ENCODE measurements around the gene CDH5. TPM values are rescaled to one million over a fixed set of nuclear protein-coding genes. Genes with fewer than 3 reads are reported as not detected.

CDH5 gene
- total and polyA plus RNA-seq, 2 of the 8 experiments (the other 6 are each of a cell fraction or from before 2014, with no cell fraction given), result 0.32 TPM

DNA sequence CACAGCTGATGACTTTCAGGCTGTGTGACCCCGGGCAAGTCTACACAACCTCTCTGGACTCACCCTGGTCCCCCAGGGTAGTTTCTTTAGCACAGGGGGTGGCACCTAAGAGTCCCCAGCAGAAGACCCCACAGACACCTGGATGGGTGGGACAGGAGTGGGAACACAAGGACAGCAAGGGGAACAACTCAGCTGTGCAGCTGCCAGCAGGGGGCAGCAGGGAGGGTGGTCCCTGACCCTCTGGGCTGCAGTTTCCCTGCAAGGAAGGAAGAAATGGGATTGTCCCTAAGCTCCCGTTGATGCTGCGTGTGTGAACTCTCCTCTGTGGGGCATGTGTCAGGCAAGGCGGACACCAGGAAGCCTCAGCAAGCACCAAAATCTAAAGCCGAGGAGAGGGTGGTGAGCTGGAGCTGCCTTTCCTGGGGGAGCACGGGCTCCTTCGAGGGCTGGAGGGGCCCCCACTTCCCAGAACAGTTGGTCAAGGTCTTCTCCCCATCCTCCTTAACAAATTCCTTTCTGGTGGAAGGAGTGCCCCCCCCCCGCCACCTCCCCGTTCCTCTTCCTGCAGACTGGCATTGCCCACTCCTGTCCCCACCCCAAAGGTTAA lies 24.1 kb upstream of the CDH5 start:
- Histone ChIP-seq H2BK5ac (ENCODE audit: low read depth, low read length) (no peak overlapping the region), H3K4me3 (ENCODE audit: extremely low read depth in 1 of 4, insufficient read depth in 2 of 4, low read depth in 3 of 4, low read length in 4 of 4) (no peak overlapping the region), H3K36me3 (ENCODE audit: control insufficient read depth in 2 of 4, insufficient read depth in 4 of 4, low read length in 3 of 4) (no peaks in the 10 kb centered on the region), H3K14ac (ENCODE audit: insufficient read length) (no peak overlapping the region), H3K18ac (ENCODE audit: extremely low read depth, low read length) (no peak overlapping the region), H3K23me2 (ENCODE audit: low read depth, low read length) (no peaks in the 10 kb centered on the region), H4K8ac (ENCODE audit: extremely low read depth, insufficient read depth, low read length) (no peak overlapping the region), H3K27me3 (replicated peaks in 1 of 4; ENCODE audit: control insufficient read depth in 3 of 4, extremely low read depth in 1 of 4, insufficient read depth in 3 of 4, low read length in 3 of 4) (no peaks in the 10 kb centered on the region), H4K20me1 (replicated peaks in 1 of 2; ENCODE audit: control insufficient read depth in 1 of 2, insufficient read depth in 2 of 2, low read length in 2 of 2) (no peaks in the 10 kb centered on the region), H3K56ac (replicated peaks; ENCODE audit: insufficient read length, low read depth, low read length) (no peak overlapping the region), H3K9ac (replicated peaks in 1 of 4; ENCODE audit: extremely low read depth in 1 of 4, low read depth in 3 of 4, low read length in 3 of 4) (no peak overlapping the region), H3K9me3 (ENCODE audit: insufficient read depth in 2 of 2, low read depth in 1 of 2, low read length in 1 of 2) (peaks cover 8% of the 10 kb centered on the region in 2 experiments), H3K4me1 (replicated peaks in 1 of 4; ENCODE audit: control insufficient read depth in 3 of 4, insufficient read depth in 4 of 4, low read length in 3 of 4) (peaks cover 0 to 6% (median under 1%) of the 10 kb centered on the region in 4 experiments; a peak in 2 of 7 replicates), H4K5ac (ENCODE audit: insufficient read length, low read depth, low read length) (no peak overlapping the region), H3K4me2 (ENCODE audit: insufficient read depth in 1 of 2, low read depth in 2 of 2, low read length in 2 of 2) (no peak overlapping the region), H3K23ac (ENCODE audit: insufficient read length) (no peak overlapping the region), H3K79me1 (ENCODE audit: low read depth, low read length) (no peaks in the 10 kb centered on the region), H3K79me2 (ENCODE audit: control insufficient read depth in 1 of 2, insufficient read depth in 2 of 2, low read length in 2 of 2) (no peaks in the 10 kb centered on the region), H2AK5ac (ENCODE audit: low read depth, low read length) (no peak overlapping the region), H3K4ac (replicated peaks; ENCODE audit: insufficient read length, low read depth, low read length) (no peak overlapping the region), H2AFZ (ENCODE audit: low read length) (no peak overlapping the region), H4K91ac (replicated peaks; ENCODE audit: insufficient read length, low read length) (no peak overlapping the region), H3K27ac (ENCODE audit: low read depth, low read length) (no peak overlapping the region), H2BK120ac (replicated peaks; ENCODE audit: low read depth, low read length) (no peak overlapping the region), H2BK20ac (ENCODE audit: low read length) (no peak overlapping the region), H2BK15ac (ENCODE audit: low read length) (no peak overlapping the region), H2BK12ac (ENCODE audit: low read depth, low read length) (no peak overlapping the region)
- no peak for FAIRE-seq
- 77% methylated on average over 5 of the region's 9 CpGs; no CpG with 5 or more reads in 1 of the 2 experiments for WGBS, 2 experiments (ENCODE audit: extremely low coverage in 1 of 2, insufficient coverage in 1 of 2, insufficient read length in 1 of 2, insufficient replicate concordance in 2 of 2, low coverage in 1 of 2, low lambda C conversion rate in 2 of 2, missing lambda C conversion rate in 1 of 2)
- peak; percentile 39 to 86 for DNase-seq (ENCODE audit: low read depth in 1 of 2, low spot score in 2 of 2)
- POLR2A ChIA-PET (ENCODE audit: partially characterized antibody), result interaction anchor here (1.2 kb wide), 1 partner anchor 16 kb away, joined by 4 read pairs; no protein-coding TSS in a partner anchor
- CTCF ChIA-PET (ENCODE audit: partially characterized antibody), result interaction anchor here (0.5 to 13.5 kb wide), 37 partner anchors 13 to 1329 kb away, joined by 3 to 271 read pairs (median 4); partner anchors contain the start of gene CDH5
- no peak for TF ChIP-seq CEBPB (IDR thresholded peaks at IDR 0.05; ENCODE audit: low read depth, low read length)
- TF ChIP-seq, protein P1, sequence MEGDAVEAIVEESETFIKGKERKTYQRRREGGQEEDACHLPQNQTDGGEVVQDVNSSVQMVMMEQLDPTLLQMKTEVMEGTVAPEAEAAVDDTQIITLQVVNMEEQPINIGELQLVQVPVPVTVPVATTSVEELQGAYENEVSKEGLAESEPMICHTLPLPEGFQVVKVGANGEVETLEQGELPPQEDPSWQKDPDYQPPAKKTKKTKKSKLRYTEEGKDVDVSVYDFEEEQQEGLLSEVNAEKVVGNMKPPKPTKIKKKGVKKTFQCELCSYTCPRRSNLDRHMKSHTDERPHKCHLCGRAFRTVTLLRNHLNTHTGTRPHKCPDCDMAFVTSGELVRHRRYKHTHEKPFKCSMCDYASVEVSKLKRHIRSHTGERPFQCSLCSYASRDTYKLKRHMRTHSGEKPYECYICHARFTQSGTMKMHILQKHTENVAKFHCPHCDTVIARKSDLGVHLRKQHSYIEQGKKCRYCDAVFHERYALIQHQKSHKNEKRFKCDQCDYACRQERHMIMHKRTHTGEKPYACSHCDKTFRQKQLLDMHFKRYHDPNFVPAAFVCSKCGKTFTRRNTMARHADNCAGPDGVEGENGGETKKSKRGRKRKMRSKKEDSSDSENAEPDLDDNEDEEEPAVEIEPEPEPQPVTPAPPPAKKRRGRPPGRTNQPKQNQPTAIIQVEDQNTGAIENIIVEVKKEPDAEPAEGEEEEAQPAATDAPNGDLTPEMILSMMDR (IDR thresholded peaks at IDR 0.05; ENCODE audit: control extremely low read depth in 1 of 3, insufficient read depth in 1 of 3, low read depth in 1 of 3, low read length in 3 of 3), result peak; percentile 79 to 92 (median 87)
- no peak for TF ChIP-seq EGR1 (IDR thresholded peaks at IDR 0.05; ENCODE audit: borderline replicate concordance, low read depth, low read length)
- TF ChIP-seq EZH2 (IDR thresholded peaks at IDR 0.05; ENCODE audit: low read depth, low read length, severe bottlenecking), result no peak
- peak; percentile 36 to 48; a peak in 3 of 4 replicates for TF ChIP-seq RAD21 (IDR thresholded peaks at IDR 0.05 in 1 of 2, conservative IDR thresholded peaks at IDR 0.05 in 1 of 2; ENCODE audit: low read depth in 2 of 2, low read length in 2 of 2)
- no peak for TF ChIP-seq KDM1A (IDR thresholded peaks at IDR 0.05; ENCODE audit: borderline replicate concordance, low read length)
